Osteoblast (primary cell): ENCODE measurements around the gene PRICKLE2. TPM values are rescaled to one million over a fixed set of nuclear protein-coding genes. Genes with fewer than 3 reads are reported as not detected.

Source experiments
- DNase-seq: peaks from one replicate; pipeline ENCODE4 v3.0.0; 2011; ENCODE audit warnings: low spot score, mixed read lengths; ENCODE audit not compliant: insufficient read length; ENCODE audit errors: missing footprints
- H2AFZ ChIP-seq: 2 replicates; pipeline ENCODE4 v1.6.0; 2011; ENCODE audit warnings: mild to moderate bottlenecking, low read length
- H3K27ac ChIP-seq: 2 replicates; pipeline ENCODE4 v1.5.1; 2011; ENCODE audit warnings: mild to moderate bottlenecking, low read depth, low read length, moderate library complexity
- H3K27me3 ChIP-seq: 2 replicates; pipeline ENCODE4 v1.6.0; 2012; ENCODE audit warnings: mild to moderate bottlenecking, control low read depth, inconsistent platforms, low read length, moderate library complexity; ENCODE audit not compliant: insufficient read depth
- H3K36me3 ChIP-seq: 2 replicates; pipeline ENCODE4 v1.5.1; 2011; ENCODE audit warnings: mild to moderate bottlenecking, low read length, control low read depth, moderate library complexity; ENCODE audit not compliant: insufficient read depth
- H3K4me1 ChIP-seq: 2 replicates; pipeline ENCODE4 v1.5.1; 2011; ENCODE audit warnings: mild to moderate bottlenecking, low read length, control low read depth, moderate library complexity; ENCODE audit not compliant: insufficient read depth
- H3K4me2 ChIP-seq: 2 replicates; pipeline ENCODE4 v1.6.0; 2011; ENCODE audit warnings: mild to moderate bottlenecking, low read length; ENCODE audit not compliant: insufficient read depth
- H3K4me3 ChIP-seq: fragments of 200-600 bp; sonication (generic); 3 replicates; pipeline ENCODE4 v1.5.1; 2012; ENCODE audit warnings: mild to moderate bottlenecking, low read length, inconsistent platforms; ENCODE audit not compliant: insufficient read depth
- H3K79me2 ChIP-seq: 2 replicates; pipeline ENCODE4 v1.6.0; 2012; ENCODE audit warnings: mild to moderate bottlenecking, low read length, control low read depth, inconsistent platforms; ENCODE audit not compliant: insufficient read depth
- H3K9me3 ChIP-seq: 2 replicates; pipeline ENCODE4 v1.5.1; 2011; ENCODE audit warnings: low read depth, low read length, control low read depth
- H4K20me1 ChIP-seq: 2 replicates; pipeline ENCODE4 v1.6.0; 2012; ENCODE audit warnings: mild to moderate bottlenecking, low read length, control low read depth; ENCODE audit not compliant: insufficient read depth
- CTCF ChIP-seq: IDR thresholded peaks from 2 replicates; pipeline ENCODE4 v1.5.1; 2011; ENCODE audit warnings: mild to moderate bottlenecking, low read depth, low read length, moderate library complexity; ENCODE audit errors: extremely low read depth
- total RNA-seq: library from RNA; depleted of rRNA; stranded (reverse); fragments of >200 nt; gene quantifications from 2 replicates; pipeline ENCODE4 v1.2.3, GENCODE V29; 2012

The PRICKLE2 gene
- total RNA-seq, 1 donor, result 18.8 TPM

- Histone ChIP-seq H4K20me1 (peaks cover 19% of the 10 kb centered on the region), H2AFZ (no peak overlapping the region), H3K4me1 (peaks cover 13% of the 10 kb centered on the region), H3K4me2 (no peak overlapping the region), H3K4me3 (no peak overlapping the region), H3K36me3 (no peaks in the 10 kb centered on the region), H3K27me3 (no peaks in the 10 kb centered on the region), H3K79me2 (peaks cover 3% of the 10 kb centered on the region), H3K27ac (no peak overlapping the region), H3K9me3 (no peaks in the 10 kb centered on the region)
- no peak for DNase-seq
- no peak for TF ChIP-seq CTCF
Measured at GRCh38 chr3:64138046-64138445, 87.2 kb downstream of the PRICKLE2 start.

- no peak for TF ChIP-seq CTCF
- Histone ChIP-seq H3K79me2 (no peaks in the 10 kb centered on the region), H3K27ac (no peak overlapping the region), H2AFZ (no peak overlapping the region), H3K4me1 (peaks cover 4% of the 10 kb centered on the region), H3K4me2 (no peak overlapping the region), H3K4me3 (no peak overlapping the region), H3K36me3 (no peaks in the 10 kb centered on the region), H3K9me3 (no peaks in the 10 kb centered on the region), H3K27me3 (no peaks in the 10 kb centered on the region), H4K20me1 (peaks cover 20% of the 10 kb centered on the region)
- no peak for DNase-seq
Measured at GRCh38 chr3:64134882-64135281, 90.4 kb downstream of the PRICKLE2 start.

GRCh38 chr3:64133987-64134386 lies 91.3 kb downstream of the PRICKLE2 start:
- no peak for TF ChIP-seq CTCF
- Histone ChIP-seq H4K20me1 (peaks cover 20% of the 10 kb centered on the region), H3K36me3 (no peaks in the 10 kb centered on the region), H3K4me2 (no peak overlapping the region), H3K27me3 (no peaks in the 10 kb centered on the region), H3K4me1 (peaks cover 4% of the 10 kb centered on the region), H3K4me3 (no peak overlapping the region), H2AFZ (no peak overlapping the region), H3K79me2 (no peaks in the 10 kb centered on the region), H3K9me3 (no peaks in the 10 kb centered on the region), H3K27ac (no peak overlapping the region)
- DNase-seq, result no peak

GRCh38 chr3:64133272-64133671 lies 92.0 kb downstream of the PRICKLE2 start:
- no peak for TF ChIP-seq CTCF
- Histone ChIP-seq H2AFZ (no peak overlapping the region), H4K20me1 (peaks cover 20% of the 10 kb centered on the region), H3K4me2 (no peak overlapping the region), H3K27me3 (no peaks in the 10 kb centered on the region), H3K9me3 (no peaks in the 10 kb centered on the region), H3K36me3 (no peaks in the 10 kb centered on the region), H3K4me1 (peaks cover 3% of the 10 kb centered on the region), H3K79me2 (no peaks in the 10 kb centered on the region), H3K4me3 (no peak overlapping the region), H3K27ac (no peak overlapping the region)
- DNase-seq, result no peak
